ENCODE results near the gene CUX1.

CUX1 gene

GRCh38 chr7:101936611-101937231 is 119.3 kb downstream of the CUX1 start:
- H3K9ac ChIP-seq (ENCODE audit: low read length): peak overlapping the region; percentile 26
- H3K9me3 ChIP-seq (ENCODE audit: control insufficient read depth, low read length): no peaks in the 10 kb centered on the region
- peaks cover 51% of the 10 kb centered on the region for H3K4me1 ChIP-seq (ENCODE audit: control insufficient read depth, insufficient read depth, low read length)
- H3K36me3 ChIP-seq (ENCODE audit: control insufficient read depth, insufficient read depth, low read length): no peaks in the 10 kb centered on the region
- no peaks in the 10 kb centered on the region for H3K27me3 ChIP-seq (ENCODE audit: control insufficient read depth, insufficient read depth, low read length)
- H3K4me3 ChIP-seq (ENCODE audit: low read length): no peak overlapping the region

- Histone ChIP-seq H3K36me3 (ENCODE audit: control insufficient read depth, insufficient read depth, low read length) (no peaks in the 10 kb centered on the region), H3K9me3 (ENCODE audit: control insufficient read depth, low read length) (no peaks in the 10 kb centered on the region), H3K4me1 (ENCODE audit: control insufficient read depth, insufficient read depth, low read length) (peaks cover 61% of the 10 kb centered on the region), H3K27me3 (ENCODE audit: control insufficient read depth, insufficient read depth, low read length) (no peaks in the 10 kb centered on the region), H3K9ac (ENCODE audit: low read length) (no peak overlapping the region), H3K4me3 (ENCODE audit: low read length) (no peak overlapping the region)
Observed at GRCh38 chr7:101937717-101938514, 120.5 kb downstream of the CUX1 start.

- Histone ChIP-seq H3K9ac (ENCODE audit: low read length) (no peak overlapping the region), H3K36me3 (ENCODE audit: control insufficient read depth, insufficient read depth, low read length) (no peaks in the 10 kb centered on the region), H3K9me3 (ENCODE audit: control insufficient read depth, low read length) (no peaks in the 10 kb centered on the region), H3K27me3 (ENCODE audit: control insufficient read depth, insufficient read depth, low read length) (no peaks in the 10 kb centered on the region), H3K4me1 (ENCODE audit: control insufficient read depth, insufficient read depth, low read length) (peaks cover 63% of the 10 kb centered on the region), H3K4me3 (ENCODE audit: low read length) (no peak overlapping the region)
Observed at GRCh38 chr7:101939136-101939695, 121.8 kb downstream of the CUX1 start.

GRCh38 chr7:101940151-101940550 is 122.7 kb downstream of the CUX1 start:
- peaks cover 4% of the 10 kb centered on the region for H3K36me3 ChIP-seq (ENCODE audit: control insufficient read depth, insufficient read depth, low read length)
- no peaks in the 10 kb centered on the region for H3K9me3 ChIP-seq (ENCODE audit: control insufficient read depth, low read length)
- no peak overlapping the region for H3K9ac ChIP-seq (ENCODE audit: low read length)
- no peaks in the 10 kb centered on the region for H3K27me3 ChIP-seq (ENCODE audit: control insufficient read depth, insufficient read depth, low read length)
- H3K4me3 ChIP-seq (ENCODE audit: low read length): no peak overlapping the region
- H3K4me1 ChIP-seq (ENCODE audit: control insufficient read depth, insufficient read depth, low read length): peaks cover 54% of the 10 kb centered on the region

- Histone ChIP-seq H3K27me3 (ENCODE audit: control insufficient read depth, insufficient read depth, low read length) (no peaks in the 10 kb centered on the region), H3K4me1 (ENCODE audit: control insufficient read depth, insufficient read depth, low read length) (peaks cover 47% of the 10 kb centered on the region), H3K9me3 (ENCODE audit: control insufficient read depth, low read length) (no peaks in the 10 kb centered on the region), H3K9ac (ENCODE audit: low read length) (peak overlapping the region; percentile 30), H3K36me3 (ENCODE audit: control insufficient read depth, insufficient read depth, low read length) (peaks cover 4% of the 10 kb centered on the region), H3K4me3 (ENCODE audit: low read length) (no peak overlapping the region)
Observed at GRCh38 chr7:101940830-101941229, 123.4 kb downstream of the CUX1 start.

- Histone ChIP-seq H3K9ac (ENCODE audit: low read length) (peak overlapping the region; percentile 48), H3K4me1 (ENCODE audit: control insufficient read depth, insufficient read depth, low read length) (peaks cover 38% of the 10 kb centered on the region), H3K4me3 (ENCODE audit: low read length) (peak overlapping the region; percentile 21), H3K27me3 (ENCODE audit: control insufficient read depth, insufficient read depth, low read length) (no peaks in the 10 kb centered on the region), H3K9me3 (ENCODE audit: control insufficient read depth, low read length) (no peaks in the 10 kb centered on the region), H3K36me3 (ENCODE audit: control insufficient read depth, insufficient read depth, low read length) (peaks cover 4% of the 10 kb centered on the region)
Observed at GRCh38 chr7:101941481-101942383, 124.3 kb downstream of the CUX1 start.

- no peaks in the 10 kb centered on the region for H3K9me3 ChIP-seq (ENCODE audit: control insufficient read depth, low read length)
- H3K36me3 ChIP-seq (ENCODE audit: control insufficient read depth, insufficient read depth, low read length): peaks cover 4% of the 10 kb centered on the region
- H3K9ac ChIP-seq (ENCODE audit: low read length): peak overlapping the region; percentile 48
- H3K4me3 ChIP-seq (ENCODE audit: low read length): peak overlapping the region; percentile 21
- no peaks in the 10 kb centered on the region for H3K27me3 ChIP-seq (ENCODE audit: control insufficient read depth, insufficient read depth, low read length)
- peaks cover 36% of the 10 kb centered on the region for H3K4me1 ChIP-seq (ENCODE audit: control insufficient read depth, insufficient read depth, low read length)
Observed at GRCh38 chr7:101942603-101943210, 125.3 kb downstream of the CUX1 start.

- H3K4me1 ChIP-seq (ENCODE audit: control insufficient read depth, insufficient read depth, low read length): peaks cover 40% of the 10 kb centered on the region
Observed at GRCh38 chr7:101943306-101943705, 125.9 kb downstream of the CUX1 start.

GRCh38 chr7:101943889-101944600 is 126.6 kb downstream of the CUX1 start:
- no peaks in the 10 kb centered on the region for H3K9me3 ChIP-seq (ENCODE audit: control insufficient read depth, low read length)
- no peaks in the 10 kb centered on the region for H3K27me3 ChIP-seq (ENCODE audit: control insufficient read depth, insufficient read depth, low read length)
- peaks cover 4% of the 10 kb centered on the region for H3K36me3 ChIP-seq (ENCODE audit: control insufficient read depth, insufficient read depth, low read length)
- no peak overlapping the region for H3K9ac ChIP-seq (ENCODE audit: low read length)
- H3K4me1 ChIP-seq (ENCODE audit: control insufficient read depth, insufficient read depth, low read length): peaks cover 45% of the 10 kb centered on the region
- no peak overlapping the region for H3K4me3 ChIP-seq (ENCODE audit: low read length)

More at GRCh38 chr7:101943306-101943705, 125.9 kb downstream of the CUX1 start:
- Histone ChIP-seq H3K36me3 (ENCODE audit: control insufficient read depth, insufficient read depth, low read length) (peaks cover 4% of the 10 kb centered on the region), H3K9me3 (ENCODE audit: control insufficient read depth, low read length) (no peaks in the 10 kb centered on the region), H3K27me3 (ENCODE audit: control insufficient read depth, insufficient read depth, low read length) (no peaks in the 10 kb centered on the region), H3K4me3 (ENCODE audit: low read length) (no peak overlapping the region), H3K9ac (ENCODE audit: low read length) (no peak overlapping the region)

GRCh38 chr7:101944611-101945010 is 127.2 kb downstream of the CUX1 start:
- Histone ChIP-seq H3K9ac (ENCODE audit: low read length) (no peak overlapping the region), H3K9me3 (ENCODE audit: control insufficient read depth, low read length) (no peaks in the 10 kb centered on the region), H3K36me3 (ENCODE audit: control insufficient read depth, insufficient read depth, low read length) (peaks cover 4% of the 10 kb centered on the region), H3K27me3 (ENCODE audit: control insufficient read depth, insufficient read depth, low read length) (no peaks in the 10 kb centered on the region), H3K4me1 (ENCODE audit: control insufficient read depth, insufficient read depth, low read length) (peaks cover 45% of the 10 kb centered on the region), H3K4me3 (ENCODE audit: low read length) (no peak overlapping the region)
